Measurements from ENCODE around the gene CD68.

Gene CD68

DNA sequence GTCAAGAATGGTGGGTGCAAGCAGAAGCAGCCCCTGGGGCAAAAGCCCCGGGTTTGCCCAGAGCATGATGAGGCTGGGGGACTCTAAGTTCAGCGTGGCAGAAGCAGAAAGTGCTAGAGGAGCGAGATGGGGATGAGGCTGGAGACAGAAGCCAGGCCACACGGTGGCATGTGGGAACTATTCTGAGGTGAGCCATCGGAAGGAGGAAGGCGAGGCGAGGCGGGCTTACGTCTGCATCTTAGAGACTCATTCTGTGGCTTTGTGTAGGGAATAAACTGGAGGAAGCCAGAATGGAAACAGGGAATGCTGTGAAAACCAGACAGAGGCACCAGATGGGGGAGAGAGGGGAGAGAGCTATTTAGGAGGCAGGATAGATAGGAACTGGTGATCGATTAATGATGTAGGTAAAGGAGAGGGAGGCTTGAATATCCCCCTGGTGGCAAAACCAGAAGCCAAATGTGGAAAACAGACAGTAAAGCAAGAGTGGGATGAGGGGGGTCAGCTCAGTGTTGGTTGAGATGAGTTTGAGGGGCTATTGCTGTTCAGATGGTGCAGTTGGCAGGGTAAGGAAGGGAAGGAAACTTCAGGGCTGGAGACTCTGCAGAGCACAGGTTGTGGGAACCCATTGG lies 24.0 kb upstream of the CD68 start:
- Mint-ChIP-seq H3K4me1 (ENCODE audit: low read depth) (peaks cover 72% of the 10 kb centered on the region), H3K9me3 (no peaks in the 10 kb centered on the region), H3K27ac (no peak overlapping the region), H3K4me3 (no peak overlapping the region), H3K27me3 (no peaks in the 10 kb centered on the region), H3K36me3 (ENCODE audit: low read depth) (peaks cover 4% of the 10 kb centered on the region)

- Mint-ChIP-seq H3K36me3 (ENCODE audit: low read depth) (peaks cover 4% of the 10 kb centered on the region), H3K9me3 (no peaks in the 10 kb centered on the region), H3K27ac (peak overlapping the region; percentile 41), H3K4me1 (ENCODE audit: low read depth) (peaks cover 66% of the 10 kb centered on the region), H3K27me3 (no peaks in the 10 kb centered on the region), H3K4me3 (no peak overlapping the region)
Observed at GRCh38 chr17:7556627-7557026, 22.8 kb upstream of the CD68 start.

GRCh38 chr17:7557147-7557764 lies 22.2 kb upstream of the CD68 start:
- H3K27me3 Mint-ChIP-seq = no peaks in the 10 kb centered on the region
- peaks cover 4% of the 10 kb centered on the region for H3K36me3 Mint-ChIP-seq (ENCODE audit: low read depth)
- H3K27ac Mint-ChIP-seq = no peak overlapping the region
- H3K4me1 Mint-ChIP-seq (ENCODE audit: low read depth) = peaks cover 60% of the 10 kb centered on the region
- H3K9me3 Mint-ChIP-seq = no peaks in the 10 kb centered on the region
- no peak overlapping the region for H3K4me3 Mint-ChIP-seq

DNA sequence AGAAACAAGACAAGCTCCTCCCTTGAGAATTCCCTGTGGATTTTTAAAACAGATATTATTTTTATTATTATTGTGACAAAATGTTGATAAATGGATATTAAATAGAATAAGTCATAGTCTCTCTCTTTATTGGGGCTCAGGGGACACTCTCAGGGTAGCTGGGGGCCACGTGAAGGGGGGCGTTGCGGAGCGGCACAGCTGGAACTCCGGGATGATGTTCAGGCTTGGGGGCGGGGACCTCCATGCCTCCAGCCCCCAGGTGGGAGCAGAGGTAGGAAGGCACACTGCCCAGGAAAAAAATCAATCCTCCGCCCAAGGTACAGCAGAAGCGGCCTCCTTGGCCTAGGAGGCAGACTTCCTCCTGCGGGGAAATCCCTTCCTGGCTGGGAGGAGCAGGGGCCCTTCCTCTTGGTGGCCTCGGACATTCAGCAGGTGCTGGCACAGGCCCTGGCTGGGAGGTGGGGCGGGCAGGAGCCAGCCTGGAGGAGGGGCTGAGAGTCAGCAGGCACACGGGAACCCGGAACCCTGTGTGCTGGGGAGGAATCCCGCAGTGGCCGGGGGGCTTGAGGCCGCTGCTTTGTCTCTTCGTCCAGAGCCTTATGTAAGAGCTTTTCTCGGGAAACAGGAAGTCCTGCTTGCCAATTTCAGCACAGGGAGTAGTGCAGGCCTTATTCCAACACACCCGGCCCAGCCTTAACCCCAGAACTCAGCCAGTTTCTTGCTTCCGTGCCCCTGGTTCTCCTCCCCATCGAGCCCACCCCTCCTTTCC lies 21.5 kb upstream of the CD68 start:
- Mint-ChIP-seq H3K36me3 (ENCODE audit: low read depth) (peaks cover 5% of the 10 kb centered on the region), H3K9me3 (no peaks in the 10 kb centered on the region), H3K27me3 (no peaks in the 10 kb centered on the region), H3K27ac (peak overlapping the region; percentile 85), H3K4me3 (peak overlapping the region; percentile 78), H3K4me1 (ENCODE audit: low read depth) (peaks cover 58% of the 10 kb centered on the region)

GRCh38 chr17:7558544-7559319 lies 20.7 kb upstream of the CD68 start, which contains the start of gene TNFSF13:
TNFSF13 (plus strand) TSS chr17:7558750; CDS start chr17:7559040, 290 bp downstream.
- Mint-ChIP-seq H3K9me3 (no peaks in the 10 kb centered on the region), H3K27ac (peak within 1 kb of the TSS; percentile 85), H3K36me3 (ENCODE audit: low read depth) (peaks cover 7% of the 10 kb centered on the region), H3K27me3 (no peaks in the 10 kb centered on the region), H3K4me1 (ENCODE audit: low read depth) (peaks cover 52% of the 10 kb centered on the region), H3K4me3 (peak within 1 kb of the TSS; percentile 78)

DNA sequence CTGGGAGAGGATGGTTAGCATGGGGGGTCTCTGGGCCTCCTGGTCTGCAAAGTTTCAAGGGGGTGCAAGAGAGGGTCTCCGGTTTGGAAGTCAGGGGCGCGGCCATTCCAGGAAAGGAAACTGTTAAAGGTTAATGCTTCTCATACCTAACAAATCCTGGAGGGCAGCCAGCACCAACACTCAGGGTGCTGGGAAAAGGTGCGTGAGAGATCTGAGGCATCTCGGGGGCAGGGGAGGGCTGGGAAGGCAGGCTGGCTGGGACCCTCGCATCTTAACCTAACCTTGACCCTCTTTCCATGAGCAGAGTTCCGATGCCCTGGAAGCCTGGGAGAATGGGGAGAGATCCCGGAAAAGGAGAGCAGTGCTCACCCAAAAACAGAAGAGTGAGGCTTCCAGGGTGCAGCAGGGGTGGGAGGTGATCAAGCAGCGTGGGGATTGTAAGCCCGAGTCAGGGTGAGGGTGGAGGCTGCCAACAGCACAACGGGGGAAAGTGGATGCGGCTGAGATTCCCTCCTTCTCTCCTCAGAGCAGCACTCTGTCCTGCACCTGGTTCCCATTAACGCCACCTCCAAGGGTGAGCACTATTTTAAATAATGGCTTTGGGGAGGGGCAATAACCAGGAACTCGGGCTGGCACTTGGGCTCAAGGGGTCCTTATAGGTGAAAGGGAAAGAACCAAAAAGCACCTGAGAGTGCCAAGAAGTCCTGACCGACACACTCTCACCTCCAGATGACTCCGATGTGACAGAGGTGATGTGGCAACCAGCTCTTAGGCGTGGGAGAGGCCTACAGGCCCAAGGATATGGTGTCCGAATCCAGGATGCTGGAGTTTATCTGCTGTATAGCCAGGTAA lies 19.9 kb upstream of the CD68 start:
- peaks cover 55% of the 10 kb centered on the region for H3K4me1 Mint-ChIP-seq (ENCODE audit: low read depth)
- H3K27me3 Mint-ChIP-seq = no peaks in the 10 kb centered on the region
- no peaks in the 10 kb centered on the region for H3K9me3 Mint-ChIP-seq
- H3K4me3 Mint-ChIP-seq = peak overlapping the region; percentile 90
- H3K27ac Mint-ChIP-seq = peak overlapping the region; percentile 93
- peaks cover 15% of the 10 kb centered on the region for H3K36me3 Mint-ChIP-seq (ENCODE audit: low read depth)

DNA sequence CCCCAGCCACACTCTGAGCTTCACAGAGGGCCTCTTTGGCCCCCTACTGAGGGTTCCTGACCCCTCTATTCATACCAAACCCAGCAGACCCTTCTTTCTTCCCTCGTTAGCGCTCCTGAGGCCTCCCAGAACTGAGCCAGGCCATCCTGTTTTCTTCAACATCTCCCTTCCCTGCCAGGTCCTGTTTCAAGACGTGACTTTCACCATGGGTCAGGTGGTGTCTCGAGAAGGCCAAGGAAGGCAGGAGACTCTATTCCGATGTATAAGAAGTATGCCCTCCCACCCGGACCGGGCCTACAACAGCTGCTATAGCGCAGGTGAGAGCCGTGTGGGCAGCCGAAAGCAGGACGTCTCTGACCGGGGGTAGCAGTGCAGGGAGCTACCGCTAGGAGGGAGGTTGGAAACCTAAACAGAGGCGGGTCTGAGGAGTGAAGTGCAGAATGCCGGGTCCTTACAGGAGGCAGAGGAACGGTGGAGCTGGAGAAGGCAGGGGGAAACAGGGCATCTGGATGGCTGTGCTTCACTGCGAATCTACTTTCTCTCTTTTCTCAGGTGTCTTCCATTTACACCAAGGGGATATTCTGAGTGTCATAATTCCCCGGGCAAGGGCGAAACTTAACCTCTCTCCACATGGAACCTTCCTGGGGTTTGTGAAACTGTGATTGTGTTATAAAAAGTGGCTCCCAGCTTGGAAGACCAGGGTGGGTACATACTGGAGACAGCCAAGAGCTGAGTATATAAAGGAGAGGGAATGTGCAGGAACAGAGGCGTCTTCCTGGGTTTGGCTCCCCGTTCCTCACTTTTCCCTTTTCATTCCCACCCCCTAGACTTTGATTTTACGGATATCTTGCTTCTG lies 19.0 kb upstream of the CD68 start:
- Mint-ChIP-seq H3K27me3 (no peaks in the 10 kb centered on the region), H3K36me3 (ENCODE audit: low read depth) (peaks cover 24% of the 10 kb centered on the region), H3K4me3 (peak overlapping the region; percentile 90), H3K4me1 (ENCODE audit: low read depth) (peaks cover 54% of the 10 kb centered on the region), H3K27ac (peak overlapping the region; percentile 93), H3K9me3 (no peaks in the 10 kb centered on the region)

DNA sequence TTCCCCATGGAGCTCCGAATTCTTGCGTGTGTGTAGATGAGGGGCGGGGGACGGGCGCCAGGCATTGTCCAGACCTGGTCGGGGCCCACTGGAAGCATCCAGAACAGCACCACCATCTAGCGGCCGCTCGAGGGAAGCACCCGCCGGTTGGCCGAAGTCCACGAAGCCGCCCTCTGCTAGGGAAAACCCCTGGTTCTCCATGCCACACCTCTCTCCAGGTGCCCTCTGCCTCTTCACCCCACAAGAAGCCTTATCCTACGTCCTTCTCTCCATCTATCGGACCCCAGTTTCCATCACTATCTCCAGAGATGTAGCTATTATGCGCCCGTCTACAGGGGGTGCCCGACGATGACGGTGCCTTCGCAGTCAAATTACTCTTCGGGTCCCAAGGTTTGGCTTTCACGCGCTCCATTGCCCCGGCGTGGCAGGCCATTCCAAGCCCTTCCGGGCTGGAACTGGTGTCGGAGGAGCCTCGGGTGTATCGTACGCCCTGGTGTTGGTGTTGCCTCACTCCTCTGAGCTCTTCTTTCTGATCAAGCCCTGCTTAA lies 18.3 kb upstream of the CD68 start:
- Mint-ChIP-seq H3K4me3 (peak overlapping the region; percentile 90), H3K27ac (peak overlapping the region; percentile 93), H3K9me3 (no peaks in the 10 kb centered on the region), H3K36me3 (ENCODE audit: low read depth) (peaks cover 31% of the 10 kb centered on the region), H3K4me1 (ENCODE audit: low read depth) (peaks cover 51% of the 10 kb centered on the region), H3K27me3 (no peaks in the 10 kb centered on the region)

GRCh38 chr17:7561589-7562207 lies 17.7 kb upstream of the CD68 start, which contains the start of gene SENP3:
SENP3 (plus strand) TSS chr17:7561919; CDS start chr17:7563077, 1,158 bp downstream.
- peak within 1 kb of the TSS; percentile 93 for H3K27ac Mint-ChIP-seq
- peaks cover 48% of the 10 kb centered on the region for H3K4me1 Mint-ChIP-seq (ENCODE audit: low read depth)
- H3K4me3 Mint-ChIP-seq = peak within 1 kb of the TSS; percentile 90
- peaks cover 32% of the 10 kb centered on the region for H3K36me3 Mint-ChIP-seq (ENCODE audit: low read depth)
- no peaks in the 10 kb centered on the region for H3K27me3 Mint-ChIP-seq
- no peaks in the 10 kb centered on the region for H3K9me3 Mint-ChIP-seq

DNA sequence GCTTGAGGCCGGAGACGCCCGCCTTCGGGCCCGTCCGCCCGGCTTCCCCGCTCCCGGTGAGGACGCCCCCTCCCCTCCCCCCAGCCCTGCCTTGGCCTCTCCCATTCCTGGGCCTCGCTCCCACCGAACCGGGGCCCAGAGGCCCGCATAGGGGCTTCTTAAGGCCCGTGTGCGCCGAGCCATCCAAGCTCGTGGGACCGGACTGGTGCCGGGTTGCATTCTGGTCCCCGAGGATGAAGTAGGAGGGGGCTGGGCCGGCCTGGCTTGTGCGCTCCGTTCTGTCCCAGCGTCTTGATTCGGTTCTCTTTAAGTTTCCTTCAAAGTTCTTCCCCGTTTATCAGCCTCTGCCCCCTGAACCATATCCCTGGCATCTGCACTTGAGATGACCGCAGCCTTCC lies 17.2 kb upstream of the CD68 start:
- no peaks in the 10 kb centered on the region for H3K9me3 Mint-ChIP-seq
- H3K36me3 Mint-ChIP-seq (ENCODE audit: low read depth) = peaks cover 37% of the 10 kb centered on the region
- H3K4me1 Mint-ChIP-seq (ENCODE audit: low read depth) = peaks cover 52% of the 10 kb centered on the region
- peak overlapping the region; percentile 84 for H3K27ac Mint-ChIP-seq
- peak overlapping the region; percentile 88 for H3K4me3 Mint-ChIP-seq
- H3K27me3 Mint-ChIP-seq = no peaks in the 10 kb centered on the region

DNA sequence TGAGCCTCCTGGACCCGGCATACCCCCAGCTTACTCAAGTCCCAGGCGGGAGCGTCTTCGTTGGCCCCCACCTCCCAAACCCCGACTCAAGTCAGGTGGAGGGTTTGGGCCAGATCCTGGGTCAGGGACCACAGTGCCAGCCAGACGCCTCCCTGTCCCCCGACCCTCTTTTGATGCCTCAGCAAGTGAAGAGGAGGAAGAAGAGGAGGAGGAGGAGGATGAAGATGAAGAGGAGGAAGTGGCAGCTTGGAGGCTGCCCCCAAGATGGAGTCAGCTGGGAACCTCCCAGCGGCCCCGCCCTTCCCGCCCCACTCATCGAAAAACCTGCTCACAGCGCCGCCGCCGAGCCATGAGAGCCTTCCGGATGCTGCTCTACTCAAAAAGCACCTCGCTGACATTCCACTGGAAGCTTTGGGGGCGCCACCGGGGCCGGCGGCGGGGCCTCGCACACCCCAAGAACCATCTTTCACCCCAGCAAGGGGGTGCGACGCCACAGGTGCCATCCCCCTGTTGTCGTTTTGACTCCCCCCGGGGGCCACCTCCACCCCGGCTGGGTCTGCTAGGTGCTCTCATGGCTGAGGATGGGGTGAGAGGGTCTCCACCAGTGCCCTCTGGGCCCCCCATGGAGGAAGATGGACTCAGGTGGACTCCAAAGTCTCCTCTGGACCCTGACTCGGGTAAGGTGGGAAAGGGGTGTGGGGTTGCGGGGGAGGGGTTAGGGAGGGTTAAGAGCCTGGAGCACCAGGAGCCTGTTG lies 16.1 kb upstream of the CD68 start:
- Mint-ChIP-seq H3K4me1 (ENCODE audit: low read depth) (peaks cover 49% of the 10 kb centered on the region), H3K27me3 (no peaks in the 10 kb centered on the region), H3K9me3 (no peaks in the 10 kb centered on the region), H3K36me3 (ENCODE audit: low read depth) (peaks cover 44% of the 10 kb centered on the region), H3K4me3 (peak overlapping the region; percentile 88), H3K27ac (peak overlapping the region; percentile 84)

GRCh38 chr17:7569571-7569970 lies 9.9 kb upstream of the CD68 start:
- H3K4me3 Mint-ChIP-seq = no peak overlapping the region
- H3K4me1 Mint-ChIP-seq (ENCODE audit: low read depth) = peaks cover 43% of the 10 kb centered on the region
- H3K9me3 Mint-ChIP-seq = no peaks in the 10 kb centered on the region
- no peaks in the 10 kb centered on the region for H3K27me3 Mint-ChIP-seq
- H3K36me3 Mint-ChIP-seq (ENCODE audit: low read depth) = peaks cover 81% of the 10 kb centered on the region
- no peak overlapping the region for H3K27ac Mint-ChIP-seq

Data from stimulated activated naive CD8-positive, alpha-beta T cell treated with anti-CD3 and anti-CD28 coated beads, Interleukin-15, Interleukin-2, amounts not matched to agents 100 ng/mL and 50 ng/mL, for 24 hours (primary cell).